Measurements from ENCODE around the gene DLG2. TPM values are rescaled to one million over a fixed set of nuclear protein-coding genes. Genes with fewer than 3 reads are reported as not detected.

The DLG2 gene
- polyA plus RNA-seq, 3 donors, result 0.24 to 0.39 TPM; not detected in 1

DNA sequence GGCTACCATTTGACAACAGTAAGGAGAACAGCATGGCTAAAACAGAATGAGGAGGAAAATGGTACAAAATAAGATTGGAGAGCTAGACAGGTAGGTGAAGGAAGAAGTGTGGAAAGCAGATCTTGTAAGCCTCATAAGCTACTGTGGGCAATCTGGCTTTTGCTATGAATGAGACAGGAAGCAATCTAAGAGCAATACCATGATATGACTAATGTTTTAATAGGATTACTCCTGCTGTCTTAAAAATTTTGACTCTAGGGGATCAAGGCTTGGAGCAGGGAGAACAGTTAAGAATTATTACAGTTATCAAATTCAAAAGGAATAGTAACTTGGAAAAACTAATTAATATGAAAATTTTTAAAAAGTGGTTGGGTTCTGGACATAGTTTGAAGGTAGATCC, 1174.9 kb downstream of the DLG2 start:
- H3K27me3 Mint-ChIP-seq (ENCODE audit: low read depth in 3 of 3), result peaks cover 0 to 2% (median 0%) of the 10 kb centered on the region in 3 donors
- no peak overlapping the region for H3K27ac Mint-ChIP-seq
- no peaks in the 10 kb centered on the region for H3K79me2 ChIP-seq (ENCODE audit: insufficient read depth, low read length)
- H3K9me3 ChIP-seq (replicated peaks in 1 of 2; ENCODE audit: control insufficient read depth in 1 of 2, insufficient read depth in 1 of 2, low read length in 2 of 2), result no peaks in the 10 kb centered on the region
- no peak overlapping the region for H2AFZ ChIP-seq (ENCODE audit: insufficient read depth, low read depth, low read length, poor library complexity, severe bottlenecking)
- H3K4me3 ChIP-seq (replicated peaks in 1 of 3; ENCODE audit: low read depth in 2 of 3, low read length in 3 of 3), result no peak overlapping the region
- H3K4me2 ChIP-seq (replicated peaks; ENCODE audit: extremely low read depth, low read length, poor library complexity, severe bottlenecking), result no peak overlapping the region
- TF ChIP-seq CTCF (IDR thresholded peaks at IDR 0.05), result no peak
- no peaks in the 10 kb centered on the region for H3K4me1 ChIP-seq (ENCODE audit: control insufficient read depth in 1 of 2, insufficient read depth in 2 of 2, low read length in 2 of 2)
- H3K27ac ChIP-seq (ENCODE audit: low read depth in 1 of 2, low read length in 2 of 2), result no peak overlapping the region
- H3K27me3 ChIP-seq (ENCODE audit: control insufficient read depth in 2 of 2, insufficient read depth in 2 of 2, low read length in 2 of 2), result no peaks in the 10 kb centered on the region
- H3K36me3 ChIP-seq (replicated peaks in 1 of 2; ENCODE audit: control insufficient read depth in 1 of 2, insufficient read depth in 2 of 2, low read length in 2 of 2), result no peaks in the 10 kb centered on the region
- DNase-seq, result no peak
- H3K9ac ChIP-seq (ENCODE audit: insufficient read depth, low read length, poor library complexity, severe bottlenecking), result no peak overlapping the region
- no peak overlapping the region for H3K4me3 Mint-ChIP-seq
- H3K4me1 Mint-ChIP-seq, result no peaks in the 10 kb centered on the region
- H3K9me3 Mint-ChIP-seq, result peaks cover 0 to 2% (median 0%) of the 10 kb centered on the region in 7 donors
- no peaks in the 10 kb centered on the region for H4K20me1 ChIP-seq (ENCODE audit: insufficient read depth, low read length)
- no peaks in the 10 kb centered on the region for H3K36me3 Mint-ChIP-seq
- intact Hi-C loops (cut with micrococcal nuclease), result no loop called here

- Histone ChIP-seq H3K27me3 (ENCODE audit: control insufficient read depth in 2 of 2, insufficient read depth in 2 of 2, low read length in 2 of 2) (peaks cover 2 to 3% of the 10 kb centered on the region in 2 donors), H3K36me3 (replicated peaks in 1 of 2; ENCODE audit: control insufficient read depth in 1 of 2, insufficient read depth in 2 of 2, low read length in 2 of 2) (no peaks in the 10 kb centered on the region), H3K4me3 (replicated peaks in 1 of 3; ENCODE audit: low read depth in 2 of 3, low read length in 3 of 3) (no peak overlapping the region), H3K4me2 (replicated peaks; ENCODE audit: extremely low read depth, low read length, poor library complexity, severe bottlenecking) (no peak overlapping the region), H3K27ac (ENCODE audit: low read depth in 1 of 2, low read length in 2 of 2) (no peak overlapping the region), H4K20me1 (ENCODE audit: insufficient read depth, low read length) (no peaks in the 10 kb centered on the region), H2AFZ (ENCODE audit: insufficient read depth, low read depth, low read length, poor library complexity, severe bottlenecking) (no peak overlapping the region), H3K9ac (ENCODE audit: insufficient read depth, low read length, poor library complexity, severe bottlenecking) (no peak overlapping the region), H3K9me3 (replicated peaks in 1 of 2; ENCODE audit: control insufficient read depth in 1 of 2, insufficient read depth in 1 of 2, low read length in 2 of 2) (no peaks in the 10 kb centered on the region), H3K79me2 (ENCODE audit: insufficient read depth, low read length) (no peaks in the 10 kb centered on the region), H3K4me1 (ENCODE audit: control insufficient read depth in 1 of 2, insufficient read depth in 2 of 2, low read length in 2 of 2) (no peaks in the 10 kb centered on the region)
- H3K9me3 Mint-ChIP-seq, result peaks cover 0 to 3% (median 0%) of the 10 kb centered on the region in 7 donors
- no peak for TF ChIP-seq CTCF (IDR thresholded peaks at IDR 0.05)
- no peak overlapping the region for H3K27ac Mint-ChIP-seq
- intact Hi-C loops (cut with micrococcal nuclease), result no loop called here
- peaks cover 0 to 4% (median 1%) of the 10 kb centered on the region in 3 donors for H3K27me3 Mint-ChIP-seq (ENCODE audit: low read depth in 3 of 3)
- no peaks in the 10 kb centered on the region for H3K36me3 Mint-ChIP-seq
- H3K4me3 Mint-ChIP-seq, result no peak overlapping the region
- H3K4me1 Mint-ChIP-seq, result no peaks in the 10 kb centered on the region
- no peak for DNase-seq
Measured at GRCh38 chr11:84438565-84438964, 1188.6 kb downstream of the DLG2 start.

Measured in CD14-positive monocyte (primary cell).